HG03196 (cell line): Measurements from ENCODE around the gene PTPN14.

Source experiments
- ATAC-seq: cut with Tn5 transposase; IDR thresholded peaks from one replicate; pipeline ENCODE4 v1.9.1; 2021; ENCODE audit not compliant: unreplicated experiment

The PTPN14 gene

DNA sequence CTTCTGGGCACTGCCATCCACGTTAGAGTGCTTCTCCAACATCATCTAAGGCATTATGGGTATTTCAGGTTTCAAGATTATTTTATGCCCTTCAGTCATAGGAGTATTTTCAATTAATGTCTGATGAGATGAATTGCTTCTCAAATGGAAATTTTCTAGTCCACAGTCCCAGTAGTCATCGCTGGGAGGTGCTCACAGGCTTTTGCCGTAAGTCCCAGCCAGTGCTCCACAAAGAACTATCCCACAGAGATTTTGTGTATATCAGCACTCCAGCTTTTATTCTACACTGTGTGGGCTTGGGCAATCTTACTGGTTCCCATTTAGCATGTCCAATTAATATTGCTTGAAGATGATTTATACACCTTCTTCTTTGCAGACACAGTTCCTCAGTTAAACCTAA lies 209.5 kb downstream of the PTPN14 start:
- no peak for ATAC-seq

DNA sequence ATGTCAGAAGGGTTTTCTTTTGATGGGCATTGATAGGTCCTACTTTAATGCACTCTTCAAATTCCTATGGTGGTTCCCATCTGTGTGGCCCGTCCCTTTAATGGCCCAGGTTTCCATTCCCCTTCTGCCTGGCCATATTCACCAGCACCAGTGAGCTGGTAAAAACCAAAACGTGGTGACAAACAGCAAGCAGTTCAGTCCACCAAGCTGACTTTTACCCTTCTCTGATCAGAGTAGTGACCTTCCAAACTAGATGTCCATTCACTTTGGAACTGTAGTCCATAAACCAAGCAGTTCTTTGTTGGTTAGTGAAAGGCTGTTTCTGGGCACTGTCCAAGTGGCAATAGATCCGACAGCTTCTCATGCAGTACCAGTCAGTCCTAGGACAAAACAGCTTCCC lies 209.9 kb downstream of the PTPN14 start:
- ATAC-seq = no peak

DNA sequence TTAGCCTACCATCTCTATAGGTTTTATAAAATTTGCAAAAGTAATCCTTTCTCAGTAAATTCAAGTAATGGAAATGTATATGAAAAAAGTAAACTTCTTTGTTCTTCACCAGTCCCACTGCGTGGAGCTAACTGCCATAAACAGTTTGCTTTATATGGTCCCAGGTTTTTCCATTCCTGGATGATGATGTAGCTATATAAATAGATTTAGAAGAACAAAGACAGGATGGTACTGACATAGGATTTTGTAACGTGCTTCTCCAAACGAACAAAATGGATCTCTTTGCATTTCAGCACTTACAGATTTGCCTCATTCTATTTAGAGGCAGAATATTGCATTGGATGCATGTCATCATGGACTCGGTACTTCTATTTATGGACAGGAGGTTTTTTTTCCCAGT lies 213.2 kb downstream of the PTPN14 start:
- ATAC-seq = no peak

DNA sequence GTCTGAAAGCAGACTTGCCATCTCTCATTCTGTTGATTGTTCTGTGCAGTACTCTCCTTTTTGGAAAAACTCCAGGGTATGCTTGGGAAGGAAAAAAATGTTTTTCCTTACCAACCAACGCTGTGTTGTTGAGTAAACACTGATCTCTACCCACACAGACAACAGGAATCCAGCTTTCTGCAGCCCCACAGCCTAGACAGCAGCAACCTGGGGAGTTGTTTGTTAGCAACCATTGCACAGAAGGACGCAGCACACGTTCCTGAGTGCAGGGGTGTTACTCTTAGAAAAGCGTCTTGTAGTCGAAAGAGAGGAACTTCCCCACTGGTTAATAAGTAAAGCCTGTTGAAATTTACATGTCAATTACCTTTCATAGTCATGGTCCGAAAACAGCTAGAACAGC lies 213.9 kb downstream of the PTPN14 start:
- no peak for ATAC-seq

DNA sequence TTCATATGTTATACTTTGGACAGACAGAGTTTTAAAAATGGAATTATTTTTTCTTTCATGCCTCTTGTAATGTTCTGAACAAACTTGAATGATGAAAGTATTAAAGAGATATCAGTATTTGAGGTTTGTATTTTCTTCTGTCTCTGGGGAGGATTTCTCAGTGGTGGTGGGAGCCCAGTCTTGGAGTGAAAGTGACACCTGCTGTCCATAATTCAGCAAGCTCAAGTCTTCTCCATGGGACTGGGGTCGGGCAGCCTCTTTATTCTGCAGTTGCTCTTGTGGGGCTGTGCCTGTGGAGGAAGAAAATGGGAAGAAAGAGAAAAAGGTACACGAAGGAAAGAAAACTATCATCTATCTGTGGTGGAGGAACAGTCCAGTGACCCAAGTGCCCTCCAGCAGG lies 214.4 kb downstream of the PTPN14 start:
- no peak for ATAC-seq

DNA sequence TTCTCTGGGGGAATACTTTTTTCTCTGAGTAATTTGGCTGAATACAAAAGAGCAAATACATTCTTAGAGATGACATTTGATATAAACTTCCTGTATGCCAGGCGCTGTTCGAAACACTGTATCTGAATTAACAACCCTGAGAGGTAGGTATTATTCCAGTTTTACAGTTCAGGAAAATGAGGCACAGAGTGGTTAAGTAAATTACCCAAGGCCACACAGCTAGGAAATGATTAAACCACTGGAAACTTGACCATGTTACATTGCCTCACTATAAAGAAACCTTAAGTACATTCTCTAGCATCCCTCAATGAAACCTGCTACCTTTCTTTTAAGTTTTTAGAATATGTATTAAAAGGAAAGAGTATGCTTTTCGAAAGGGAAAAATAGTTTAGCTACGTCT lies 215.8 kb downstream of the PTPN14 start:
- no peak for ATAC-seq

DNA sequence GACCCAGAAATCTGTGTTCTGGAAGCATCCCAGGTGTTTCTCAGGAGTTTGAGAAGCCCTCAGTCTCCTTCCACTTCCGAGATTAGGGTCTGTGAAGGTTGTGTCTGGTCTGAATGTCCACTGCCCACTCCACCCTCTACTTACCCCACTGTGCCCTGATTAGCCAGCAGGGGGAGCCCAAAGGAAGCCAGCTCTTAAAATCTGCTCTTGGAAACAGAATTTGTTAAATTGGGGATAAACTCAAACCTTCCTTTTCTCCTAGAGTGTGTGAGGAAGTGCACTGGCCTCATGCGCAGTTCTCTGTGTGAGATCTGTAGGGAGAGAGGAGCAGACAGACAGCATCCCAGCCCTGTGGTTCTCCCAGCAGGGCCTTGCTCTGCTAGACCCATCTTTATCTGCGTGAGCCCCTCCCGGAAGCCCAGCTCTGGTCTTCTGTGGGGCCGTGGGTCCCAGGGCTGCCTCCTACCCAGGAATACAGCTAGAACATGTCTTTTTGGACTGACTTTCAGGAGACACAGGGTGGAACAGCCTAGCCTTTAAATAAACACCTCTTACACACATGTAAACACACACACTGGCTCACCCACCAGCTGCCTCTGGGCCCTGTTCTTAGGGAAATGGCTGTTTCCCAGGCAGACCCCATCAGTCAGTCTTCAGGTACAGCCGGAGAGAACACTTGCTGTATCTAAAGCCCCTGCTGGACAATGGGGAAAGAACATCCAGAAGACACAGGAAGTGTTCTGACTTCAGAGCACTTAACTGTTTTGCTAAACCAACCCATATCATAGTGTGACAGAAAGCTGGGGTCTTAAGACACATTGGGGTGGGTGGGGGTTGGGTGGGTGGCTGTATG lies 218.2 kb downstream of the PTPN14 start:
- ATAC-seq = no peak

DNA sequence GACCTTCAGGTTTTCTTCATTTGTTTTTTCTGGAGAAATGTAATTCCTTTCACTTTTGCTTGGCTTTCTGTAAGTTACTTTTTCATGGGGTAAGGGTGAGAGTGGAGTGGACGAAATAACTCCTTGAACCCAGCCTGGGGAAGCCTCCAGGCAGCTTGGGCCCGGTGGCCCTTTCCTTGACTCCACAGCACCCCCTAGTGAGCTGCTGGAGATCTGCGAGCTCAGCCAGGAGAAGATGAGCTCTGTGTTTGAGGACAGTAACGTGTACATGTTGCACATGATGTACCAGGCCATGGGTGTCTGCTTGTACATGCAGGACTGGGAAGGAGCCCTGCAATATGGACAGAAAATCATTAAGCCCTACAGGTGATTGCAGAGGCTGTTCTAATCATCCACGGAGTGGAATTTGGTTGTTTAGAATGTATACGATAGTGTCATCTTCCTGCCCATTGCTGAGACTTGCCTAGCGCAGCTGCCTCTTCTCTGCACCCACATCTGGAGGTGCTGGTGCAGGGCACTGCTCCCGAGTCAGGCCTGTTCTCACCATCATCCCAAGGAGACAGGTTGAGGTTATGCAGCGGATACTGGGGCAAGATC lies 219.5 kb downstream of the PTPN14 start:
- ATAC-seq = no peak

DNA sequence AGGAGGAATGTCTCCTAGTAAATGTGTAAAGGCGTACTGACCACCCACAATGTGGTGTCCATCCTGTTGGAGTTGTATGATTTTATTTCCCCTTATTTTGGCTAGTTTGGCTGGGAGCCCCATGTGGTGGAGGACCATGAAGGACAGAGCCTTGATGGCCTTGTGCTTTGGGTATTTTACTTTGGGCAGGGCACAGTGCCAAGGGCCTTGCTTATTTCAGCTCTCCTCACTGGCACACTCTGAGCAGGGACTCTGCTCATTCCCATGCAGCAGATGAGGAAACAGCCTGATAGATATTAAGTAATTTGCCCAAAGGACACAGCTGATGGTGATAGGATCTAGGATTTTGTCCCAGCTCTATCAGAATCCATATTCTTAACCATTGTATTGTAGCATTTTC lies 220.2 kb downstream of the PTPN14 start:
- no peak for ATAC-seq

DNA sequence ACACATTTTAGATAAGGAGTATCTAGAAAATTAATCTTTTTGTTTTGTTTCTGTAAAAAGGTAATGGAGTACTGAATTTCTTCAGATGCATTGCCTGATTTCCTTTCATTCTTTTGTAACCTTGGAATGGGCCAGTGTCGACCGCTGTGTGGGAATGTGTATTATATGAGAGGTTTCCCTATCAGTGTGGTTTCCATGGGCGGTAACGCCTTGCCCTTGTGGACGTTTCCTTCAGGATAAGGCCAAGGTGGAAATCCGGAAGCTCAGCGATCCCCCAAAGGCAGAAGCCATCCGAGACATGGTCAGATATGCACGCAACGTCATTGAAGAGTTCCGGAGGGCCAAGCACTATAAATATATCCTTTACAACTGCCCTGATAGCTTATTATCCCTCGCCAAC lies 220.7 kb downstream of the PTPN14 start:
- ATAC-seq = no peak

DNA sequence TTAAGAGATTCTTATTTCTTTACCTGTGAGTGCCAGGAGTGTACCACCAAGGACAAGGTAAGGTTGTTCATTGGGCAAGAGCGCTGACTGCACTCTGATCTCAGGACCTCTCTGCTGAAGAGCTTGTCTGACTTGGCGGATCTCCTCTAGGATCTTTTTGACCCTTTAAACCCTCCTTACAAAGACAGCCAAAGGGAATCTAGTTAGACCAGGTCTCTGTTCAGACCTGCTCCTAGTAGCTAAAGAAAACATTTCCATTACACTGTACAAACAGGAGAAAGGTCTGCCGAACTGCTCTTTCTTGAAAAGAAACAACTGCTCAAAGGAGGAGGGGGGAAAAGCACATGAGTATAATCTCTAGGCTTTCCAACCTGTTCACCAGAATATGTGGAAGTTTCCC lies 221.2 kb downstream of the PTPN14 start:
- no peak for ATAC-seq

DNA sequence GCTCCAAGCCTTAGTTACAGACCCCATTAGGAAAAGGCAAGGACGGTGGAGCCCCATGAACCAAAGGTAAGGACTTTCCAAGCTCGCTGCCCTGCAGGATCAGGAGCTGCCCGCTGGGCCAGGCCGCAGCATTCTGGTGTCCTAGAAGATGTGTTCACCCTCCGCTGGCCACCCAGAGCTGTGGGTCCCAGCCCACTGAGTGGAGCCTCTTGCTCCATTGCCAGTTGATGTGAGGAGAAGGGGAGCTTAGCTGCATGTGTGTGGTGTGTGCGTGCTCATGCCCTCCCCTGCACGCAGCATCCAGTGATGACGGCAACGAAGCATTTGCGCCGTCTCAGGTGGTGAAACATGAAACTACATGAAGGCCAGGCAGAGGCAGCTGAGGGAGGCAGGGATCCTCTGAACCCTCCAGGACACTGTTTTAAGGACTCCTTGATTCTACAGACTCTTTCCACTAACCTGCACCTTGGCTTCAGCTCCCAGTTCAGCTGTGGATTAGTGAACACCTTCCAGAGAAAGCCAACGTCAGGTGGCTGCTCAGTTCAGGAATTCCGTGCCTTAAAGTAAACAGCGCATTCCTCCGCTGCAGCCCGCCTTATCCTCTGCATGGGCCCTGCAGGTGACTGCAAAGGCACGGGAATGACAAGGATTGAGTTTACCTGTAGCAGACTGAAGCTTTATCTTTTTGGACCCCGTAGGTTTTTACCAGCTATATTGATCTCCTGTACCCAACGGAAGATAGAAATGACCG lies 221.8 kb downstream of the PTPN14 start:
- ATAC-seq = no peak

DNA sequence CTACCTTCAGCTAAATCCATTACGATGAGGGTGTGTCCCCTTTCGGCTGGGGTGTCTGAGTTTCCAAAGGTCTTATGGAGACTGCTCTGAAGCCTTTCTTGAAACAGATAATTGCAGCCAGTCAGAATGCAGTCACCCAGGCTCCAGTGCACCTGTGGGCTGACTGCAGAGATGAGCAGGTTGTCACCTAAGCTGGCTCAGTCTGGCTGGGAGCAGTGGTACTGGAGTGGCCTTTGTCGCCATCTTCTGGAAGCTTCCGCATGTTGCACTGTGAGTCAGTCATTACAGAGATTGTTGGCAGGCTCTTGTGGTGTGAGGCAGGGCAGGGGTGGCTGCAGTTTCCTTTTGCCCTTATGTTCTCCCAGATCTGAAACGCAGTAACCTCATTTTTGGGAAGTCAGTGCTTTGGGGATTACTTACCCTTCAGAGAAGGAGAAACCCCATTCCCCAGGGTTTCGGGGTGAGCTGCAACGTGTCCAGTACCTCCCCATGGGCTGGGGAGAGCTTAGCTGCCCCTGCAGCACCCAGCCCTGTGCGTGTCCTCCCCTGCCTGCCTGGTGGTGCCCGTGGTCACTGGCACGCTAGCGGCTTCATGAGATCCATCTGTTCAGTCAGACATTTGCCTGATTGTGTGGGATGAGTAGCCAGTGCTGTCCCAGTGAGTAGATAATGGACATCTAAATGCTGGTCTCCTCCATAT lies 222.5 kb downstream of the PTPN14 start:
- peak; percentile 85 for ATAC-seq

DNA sequence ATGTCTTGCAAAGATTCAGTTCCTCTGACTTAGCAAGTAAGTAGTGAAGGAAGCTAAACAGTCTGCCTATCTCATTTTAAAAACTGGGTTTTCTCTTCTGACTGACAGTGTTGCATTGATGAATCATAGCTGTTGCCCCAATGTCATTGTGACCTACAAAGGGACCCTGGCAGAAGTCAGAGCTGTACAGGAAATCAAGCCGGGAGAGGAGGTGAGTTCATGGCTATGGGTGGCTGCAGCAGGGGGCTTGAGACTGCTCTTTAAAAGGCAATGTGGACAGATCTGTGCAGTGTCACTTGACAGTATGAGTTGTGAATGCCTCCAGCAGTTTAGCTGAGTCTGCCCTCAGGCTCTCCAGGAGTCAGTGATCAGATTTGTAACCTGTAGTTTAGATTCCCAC lies 223.9 kb downstream of the PTPN14 start:
- ATAC-seq = no peak

DNA sequence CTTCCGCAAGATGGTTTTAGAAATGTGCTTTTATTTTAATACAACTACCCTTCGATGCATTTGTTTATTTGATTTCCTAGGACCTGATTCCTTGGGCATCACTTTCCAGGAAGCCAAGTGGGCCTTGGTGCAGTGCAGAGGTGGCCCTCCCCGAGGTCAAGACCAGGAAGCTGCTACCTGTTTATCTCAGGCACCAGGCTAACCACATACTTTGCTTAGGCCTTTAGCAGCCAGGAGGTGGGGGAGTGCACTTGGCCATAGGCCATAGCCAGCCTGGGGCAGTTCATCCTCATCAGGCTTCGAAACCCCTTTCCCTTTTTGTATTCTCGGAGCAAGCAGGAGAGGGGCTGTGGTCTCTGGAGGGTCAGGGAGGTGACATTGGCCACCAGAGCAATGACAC lies 225.0 kb downstream of the PTPN14 start:
- ATAC-seq = no peak

DNA sequence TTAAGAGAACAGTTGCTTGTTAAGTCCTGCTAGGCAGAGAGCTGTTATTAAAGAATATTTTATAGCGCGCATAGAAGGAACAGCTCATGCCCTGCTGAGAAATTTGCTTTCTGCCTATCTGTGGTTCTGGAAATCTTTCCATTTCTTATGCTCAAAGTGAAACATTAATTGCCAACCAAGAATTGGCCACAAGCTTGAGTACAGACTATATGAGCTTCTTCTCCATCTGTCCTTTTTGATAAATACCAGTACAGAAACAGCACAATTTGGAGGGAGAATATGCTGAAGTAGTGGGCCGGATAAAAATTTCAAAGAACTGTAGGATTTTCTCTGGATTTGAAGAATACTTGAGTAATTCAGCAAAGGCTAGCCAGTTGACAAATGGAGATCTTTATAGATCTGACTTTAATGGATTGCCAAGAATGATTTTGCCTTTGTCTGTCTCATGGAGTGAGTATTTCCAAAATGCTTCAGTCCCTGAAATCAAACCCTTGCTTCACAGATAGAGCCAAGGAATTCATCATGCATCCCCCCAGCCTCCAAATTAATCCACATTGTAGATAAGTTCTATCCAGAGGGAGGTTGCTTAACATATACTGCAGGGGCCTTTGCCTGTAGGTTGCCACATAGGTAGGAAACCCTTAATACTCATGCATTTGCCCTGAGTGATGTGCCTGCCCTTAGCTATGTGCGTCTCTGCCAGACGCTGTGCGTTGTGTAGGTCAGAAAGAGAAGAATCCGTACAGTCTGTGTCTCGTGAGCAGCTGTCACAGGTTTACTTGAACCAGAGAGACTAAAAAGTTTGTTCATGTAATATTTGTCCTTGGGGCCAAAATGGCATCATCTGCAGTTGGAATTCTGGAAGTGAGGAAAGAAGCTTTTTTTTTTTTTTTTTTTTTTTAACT lies 226.3 kb downstream of the PTPN14 start:
- no peak for ATAC-seq

DNA sequence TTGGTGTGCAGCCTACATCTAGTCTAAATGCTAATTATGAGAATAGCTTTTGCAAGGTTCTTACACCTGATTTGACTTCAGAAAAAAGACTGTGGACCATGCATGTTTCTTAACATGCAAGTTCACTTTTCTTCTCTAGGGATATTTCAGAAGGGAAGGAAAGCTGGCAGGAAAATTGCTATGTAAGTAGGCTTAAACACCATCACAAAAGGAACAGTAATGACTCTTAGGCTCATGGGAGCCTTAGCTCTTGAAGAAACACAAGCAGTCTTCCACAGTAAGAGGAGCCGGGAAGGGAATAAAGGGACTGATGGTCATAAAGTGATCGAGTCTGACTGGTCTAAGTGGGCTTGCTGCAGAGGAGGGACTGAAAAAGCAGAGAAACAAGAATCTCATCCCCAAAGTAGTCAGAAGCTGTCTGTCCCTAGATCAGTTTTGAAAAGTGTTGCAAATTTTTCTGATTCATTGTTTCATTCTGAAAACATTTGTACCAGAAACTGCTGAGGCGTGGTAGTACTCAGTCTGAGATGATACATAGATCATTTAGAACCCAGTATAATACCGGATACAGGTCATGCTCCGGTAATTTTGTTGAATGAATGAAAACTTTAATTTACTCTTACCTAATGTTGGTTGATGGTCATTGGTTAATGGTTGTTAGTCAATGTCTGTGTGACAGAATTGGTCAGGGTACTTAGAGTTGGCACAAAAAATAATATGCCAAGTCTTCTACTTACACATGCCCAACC lies 229.5 kb downstream of the PTPN14 start:
- peak; percentile 84 for ATAC-seq

DNA sequence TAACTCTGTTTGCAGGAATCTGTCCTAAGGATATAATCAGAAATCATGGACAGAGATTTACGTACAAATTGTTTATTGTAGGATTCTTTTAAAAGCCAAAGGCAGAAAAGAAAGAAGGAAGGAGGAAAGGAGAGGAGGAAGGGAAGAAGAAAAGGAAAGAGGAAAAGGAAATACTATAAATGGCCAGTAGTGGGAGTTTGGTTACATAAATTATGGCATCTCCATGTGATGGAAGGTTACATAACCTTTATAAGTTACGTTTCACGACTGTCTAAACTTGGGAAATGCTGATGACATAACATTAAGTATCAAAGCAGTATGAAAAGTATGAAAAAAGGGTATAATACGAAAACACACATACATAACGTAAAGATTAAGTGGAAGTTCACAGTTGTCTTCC lies 231.5 kb downstream of the PTPN14 start:
- no peak for ATAC-seq

DNA sequence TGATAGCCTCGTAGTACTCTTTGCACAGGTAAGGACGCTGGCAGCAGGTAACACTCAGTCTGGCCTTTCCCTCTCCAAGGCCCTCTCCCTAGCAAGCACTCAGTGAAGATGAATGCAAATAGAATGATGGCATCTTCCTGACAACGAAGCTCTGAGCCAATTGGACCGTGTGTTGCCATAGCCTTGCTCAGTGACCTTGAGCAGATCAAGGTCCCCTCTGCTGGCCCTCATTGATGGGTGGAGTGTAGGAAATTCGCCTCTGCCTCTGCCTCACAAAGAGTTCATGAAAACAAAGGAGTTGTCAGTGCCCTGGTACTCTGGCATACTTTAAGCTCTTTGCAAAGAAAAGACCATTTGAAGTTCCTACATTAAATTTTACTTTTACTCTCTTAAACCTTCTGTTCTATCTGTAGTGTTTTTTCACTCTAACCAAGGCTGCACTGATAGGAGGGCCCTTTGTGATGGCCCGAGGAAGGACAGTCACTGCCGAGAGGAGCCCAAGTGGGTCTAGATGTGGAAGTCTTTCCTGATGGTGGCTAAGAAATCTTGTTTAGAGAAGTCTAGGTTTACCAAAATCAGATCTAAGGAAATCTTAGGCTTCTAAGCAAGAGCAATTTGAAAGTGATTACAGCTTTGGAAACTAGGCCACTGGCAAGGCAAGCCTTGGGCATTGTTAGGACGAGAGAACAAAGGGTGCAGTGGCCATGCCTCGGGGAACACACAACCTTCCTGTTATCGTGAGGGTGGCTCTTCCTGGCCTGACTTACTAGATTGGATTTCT lies 232.3 kb downstream of the PTPN14 start:
- ATAC-seq = no peak
